HepG2 (cell line): Measurements from ENCODE around the gene ZNF687. TPM values are rescaled to one million over a fixed set of nuclear protein-coding genes. Genes with fewer than 3 reads are reported as not detected.
A peak's percentile ranks its signal among the peaks of the same experiment; 100 is the strongest.

Source experiments
- ATAC-seq: fragments of 200-7000 bp; cut with Tn5 transposase; 3 replicates; pipeline ENCODE4 v1.9.1; 2020; ENCODE audit warnings: mild to moderate bottlenecking, moderate library complexity
- BruUV-seq: library from RNA; stranded (reverse); fragments of 400-500 nt; replicated peaks from 2 replicates; lab custom pipeline; 2021; lab: Mats Ljungman, UMichigan
- CTCF ChIA-PET: fragments of 300-600 bp; formaldehyde crosslinking; extraction: SDS; loops from one replicate; lab custom pipeline; 2021; ENCODE audit warnings: low total read pairs, inconsistent platforms, low intra/inter-chr PET ratio; lab: Yijun Ruan, JAX
- POLR2A ChIA-PET: fragments of 350-600 bp; sonication (Branson Sonifier 250); formaldehyde crosslinking; loops from one replicate; lab custom pipeline; 2020; ENCODE audit warnings: antibody characterized with exemption, inconsistent platforms; lab: Yijun Ruan, JAX
- DNase-seq: peaks from one replicate; pipeline ENCODE4 v3.0.0-alpha.2; 2015; ENCODE audit warnings: low spot score
- FAIRE-seq: peaks from 3 replicates; lab custom pipeline; 2011; peaks lifted over from hg19 to GRCh38; lab: Jason Lieb, UNC
- H2AFZ ChIP-seq: one replicate; pipeline ENCODE4 v1.6.1; 2011; ENCODE audit warnings: low read length, inconsistent platforms
- H3K27ac ChIP-seq: fragments of 300-600 bp; 3 replicates; pipeline ENCODE4 v1.8.0; 2011; ENCODE audit warnings: mixed run types, mild to moderate bottlenecking, mixed read lengths, low read length, inconsistent platforms; ENCODE audit not compliant: insufficient read depth; ENCODE audit errors: extremely low read length
- H3K27me3 ChIP-seq, 2 experiments: fragments of 200-600 bp in 1 of 2; 2 replicates in 1 of 2; 3 replicates in 1 of 2; pipeline versions ENCODE4 v1.6.0 to v1.8.0; 2011; ENCODE audit warnings: low read length in 2 of 2, mild to moderate bottlenecking in 2 of 2, moderate library complexity in 2 of 2, inconsistent platforms in 1 of 2; ENCODE audit not compliant: insufficient read depth in 2 of 2, control insufficient read depth in 1 of 2
- H3K36me3 ChIP-seq, 2 experiments: fragments of 200-600 bp in 1 of 2; replicated peaks in 1 of 2; 2 replicates in 1 of 2; 3 replicates in 1 of 2; pipeline versions ENCODE4 v1.5.1 to v1.8.0; 2011; ENCODE audit warnings: low read length in 2 of 2, inconsistent platforms in 1 of 2; ENCODE audit not compliant: insufficient read depth in 2 of 2, control insufficient read depth in 1 of 2
- H3K4me1 ChIP-seq: 2 replicates; pipeline ENCODE4 v1.5.1; 2012; ENCODE audit warnings: low read length, inconsistent platforms; ENCODE audit not compliant: insufficient read depth
- H3K4me2 ChIP-seq: 2 replicates; pipeline ENCODE4 v1.6.0; 2011; ENCODE audit warnings: low read depth, low read length, inconsistent platforms
- H3K4me3 ChIP-seq, 3 experiments: fragments of 200-600 bp in 1 of 3; sonication (generic), shearing (Covaris generic) in 1 of 3; replicated peaks in 1 of 3; 2 replicates each; pipeline ENCODE4 v1.5.1; 2011 to 2016; ENCODE audit warnings: low read length in 3 of 3, inconsistent platforms in 2 of 3, low read depth in 2 of 3, mild to moderate bottlenecking in 2 of 3, control low read depth in 1 of 3, mixed read lengths in 1 of 3; ENCODE audit not compliant: insufficient read depth in 1 of 3
- H3K79me2 ChIP-seq: one replicate; pipeline ENCODE4 v1.6.1; 2011; ENCODE audit warnings: low read length, inconsistent platforms; ENCODE audit not compliant: insufficient read depth
- H3K9ac ChIP-seq: 2 replicates; pipeline ENCODE4 v1.6.0; 2011; ENCODE audit warnings: mild to moderate bottlenecking, low read depth, low read length, inconsistent platforms; ENCODE audit not compliant: insufficient read depth
- H3K9me3 ChIP-seq: 2 replicates; pipeline ENCODE4 v1.5.1; 2012; ENCODE audit warnings: mild to moderate bottlenecking, low read length
- H4K20me1 ChIP-seq: 2 replicates; pipeline ENCODE4 v1.6.0; 2011; ENCODE audit warnings: inconsistent platforms, mild to moderate bottlenecking, low read length, moderate library complexity; ENCODE audit not compliant: insufficient read depth
- FOXO1 ChIP-seq: sonication (generic); formaldehyde crosslinking; IDR thresholded peaks from 2 replicates; pipeline ENCODE4 v1.4.0; 2020; ENCODE audit warnings: missing genetic modification reagents
- JUN ChIP-seq: sonication (generic); formaldehyde crosslinking; IDR thresholded peaks from 2 replicates; pipeline ENCODE4 v1.4.0; 2020; ENCODE audit warnings: mild to moderate bottlenecking, missing genetic modification reagents
- LBX2 ChIP-seq: sonication (generic); formaldehyde crosslinking; IDR thresholded peaks from 2 replicates; pipeline ENCODE4 v1.5.0; 2020; ENCODE audit warnings: missing genetic modification reagents, mild to moderate bottlenecking, borderline replicate concordance
- MAFF ChIP-seq: IDR thresholded peaks from 2 replicates; pipeline ENCODE4 v1.6.1; 2011; ENCODE audit warnings: low read depth, low read length, improper control_type of control experiment
- MAFK ChIP-seq, 2 experiments: IDR thresholded peaks in 1 of 2; conservative IDR thresholded peaks in 1 of 2; 2 replicates each; pipeline ENCODE4 v1.6.1; 2011; ENCODE audit warnings: improper control_type of control experiment in 2 of 2, low read length in 2 of 2
- NCOA2 ChIP-seq: sonication (generic); formaldehyde crosslinking; IDR thresholded peaks from 2 replicates; pipeline ENCODE4 v1.8.0; 2022; ENCODE audit warnings: inconsistent platforms
- NONO ChIP-seq, 2 experiments: fragments of 450-650 bp in 1 of 2; sonication (generic) in 1 of 2; formaldehyde crosslinking in 1 of 2; IDR thresholded peaks in 1 of 2; conservative IDR thresholded peaks in 1 of 2; 2 replicates each; pipeline versions ENCODE4 v1.6.1 to v1.8.0; 2017 to 2022; ENCODE audit warnings: mild to moderate bottlenecking in 1 of 2, missing genetic modification reagents in 1 of 2, moderate library complexity in 1 of 2
- POLR2AphosphoS2 ChIP-seq: IDR thresholded peaks from 2 replicates; pipeline ENCODE4 v1.6.1; 2011; ENCODE audit warnings: low read depth, low read length, improper control_type of control experiment
- PRMT3 ChIP-seq: sonication (generic); formaldehyde crosslinking; IDR thresholded peaks from 2 replicates; pipeline ENCODE4 v1.8.1; 2022; ENCODE audit warnings: low read depth, mild to moderate bottlenecking, moderate library complexity, missing genetic modification reagents, borderline replicate concordance
- RCOR2 ChIP-seq: IDR thresholded peaks from 2 replicates; pipeline ENCODE4 v1.6.1; 2016; ENCODE audit warnings: missing biosample characterization, missing genetic modification reagents
- RFXANK ChIP-seq: IDR thresholded peaks from 2 replicates; pipeline ENCODE4 v1.6.1; 2016
- SNRNP70 ChIP-seq: fragments of 200-400 bp; formaldehyde crosslinking; IDR thresholded peaks from 2 replicates; pipeline ENCODE4 v1.6.1; 2017; ENCODE audit warnings: mild to moderate bottlenecking, low read depth, low read length, moderate library complexity
- ZHX1 ChIP-seq: sonication (generic); formaldehyde crosslinking; IDR thresholded peaks from 2 replicates; pipeline ENCODE4 v1.8.1; 2022; ENCODE audit warnings: low read depth, mild to moderate bottlenecking, missing genetic modification reagents
- ZKSCAN1 ChIP-seq: fragments of 150-350 bp; IDR thresholded peaks from 2 replicates; pipeline ENCODE4 v1.6.1; 2014; ENCODE audit warnings: low read length
- ZNF251 ChIP-seq: sonication (generic); formaldehyde crosslinking; IDR thresholded peaks from 2 replicates; pipeline ENCODE4 v1.9.0; 2021; ENCODE audit warnings: mild to moderate bottlenecking, missing genetic modification reagents
- ZNF33B ChIP-seq: sonication (generic); formaldehyde crosslinking; IDR thresholded peaks from 2 replicates; pipeline ENCODE4 v1.5.1; 2020; ENCODE audit warnings: mild to moderate bottlenecking, missing genetic modification reagents
- ZNF839 ChIP-seq: sonication (generic); formaldehyde crosslinking; IDR thresholded peaks from 2 replicates; pipeline ENCODE4 v1.4.0; 2020; ENCODE audit warnings: missing genetic modification reagents, mild to moderate bottlenecking, borderline replicate concordance
- WGBS: methylation state at CpG from one replicate; pipeline ENCODE4 v1.1.6; 2017; ENCODE audit warnings: low lambda C conversion rate; 5-methylcytosine and 5-hydroxymethylcytosine counted together
- in situ Hi-C: cut with HindIII; loops from 2 replicates; pipeline ENCODE4 v1.10.0; 2017; ENCODE audit warnings: low pct_unique_long_range_greater_than_20kb; ENCODE audit not compliant: extremely low pct_ligation_motif_present
- intact Hi-C: fragments of 100-400 bp; cut with micrococcal nuclease; formaldehyde crosslinking; loops from one replicate; pipeline ENCODE4 v1.10.0; 2022; ENCODE audit not compliant: unreplicated experiment
- polyA plus RNA-seq, 8 experiments: library from polyadenylated mRNA; depleted of rRNA in 3 of 8; stranded (reverse) in 7 of 8; unstranded in 1 of 8; fragments of >200 nt; fragmentation: Illumina TruSeq in 4 of 8; extraction: Trizol in 4 of 8; gene quantifications; 2 replicates each; pipeline versions ENCODE4 v1.2.1 to v1.2.3, GENCODE V29; 2011 to 2016; ENCODE audit warnings: low read depth in 4 of 8, missing spikeins in 1 of 8, mixed read lengths in 1 of 8; ENCODE audit not compliant: insufficient read depth in 1 of 8
- total RNA-seq, 5 experiments: library from RNA; depleted of rRNA; stranded (reverse); fragments of >200 nt; fragmentation: Illumina TruSeq; extraction: Trizol; gene quantifications; 2 replicates each; pipeline ENCODE4 v1.2.3, GENCODE V29; 2016; ENCODE audit warnings: low read depth in 1 of 5

The ZNF687 gene
- total and polyA plus RNA-seq, 2 of the 13 experiments (the other 11 are each of a cell fraction or from before 2014, with no cell fraction given), result 14.1 to 16.5 TPM

- Histone ChIP-seq H2AFZ (no peak overlapping the region), H3K4me3 (no peak overlapping the region), H3K4me1 (no peaks in the 10 kb centered on the region), H3K79me2 (no peaks in the 10 kb centered on the region), H3K27me3 (no peaks in the 10 kb centered on the region), H3K4me2 (no peak overlapping the region), H3K36me3 (peaks cover 27 to 91% of the 10 kb centered on the region in 2 experiments), H3K9ac (no peak overlapping the region), H3K27ac (no peak overlapping the region), H3K9me3 (no peaks in the 10 kb centered on the region), H4K20me1 (no peaks in the 10 kb centered on the region)
- CTCF ChIA-PET, result no interaction called here
- WGBS, result 82% methylated on average over 6 of the region's 6 CpGs
- intact Hi-C loops, result no loop called here
- in situ Hi-C loops, result no loop called here
- TF ChIP-seq FOXO1 (no peak), ZNF839 (no peak), RFXANK (CRISPR knock-in tag) (no peak), RCOR2 (no peak), LBX2 (CRISPR knock-in tag) (no peak), JUN (CRISPR knock-in tag) (no peak), PRMT3 (no peak), NONO (IDR thresholded peaks at IDR 0.05) (no peak), NONO (CRISPR knock-in tag; conservative IDR thresholded peaks at IDR 0.05) (no peak)
- DNase-seq (no peak), ATAC-seq (no peak; the same call in 2 of the 3 replicates), FAIRE-seq (no peak)
- POLR2A ChIA-PET, result no interaction called here
- BruUV-seq, result no TSS peak
Observed at GRCh38 chr1:151235235-151235634, 46.9 kb upstream of the ZNF687 start.

- H3K4me2 ChIP-seq, result no peak overlapping the region
- in situ Hi-C loops, result no loop called here
- H2AFZ ChIP-seq, result no peak overlapping the region
- peaks cover 32 to 89% of the 10 kb centered on the region in 2 experiments for H3K36me3 ChIP-seq
- 97% methylated on average over 4 of the region's 4 CpGs for WGBS
- no peak overlapping the region for H3K27ac ChIP-seq
- BruUV-seq, result no TSS peak
- FAIRE-seq (no peak), DNase-seq (no peak), ATAC-seq (no peak)
- no peak overlapping the region for H3K9ac ChIP-seq
- ChIA-PET POLR2A (no interaction called here), CTCF (no interaction called here)
- no peaks in the 10 kb centered on the region for H3K4me1 ChIP-seq
- no peaks in the 10 kb centered on the region for H3K27me3 ChIP-seq
- no peaks in the 10 kb centered on the region for H3K9me3 ChIP-seq
- H3K4me3 ChIP-seq, result no peak overlapping the region
- intact Hi-C loops, result no loop called here
- no peaks in the 10 kb centered on the region for H4K20me1 ChIP-seq
- H3K79me2 ChIP-seq, result no peaks in the 10 kb centered on the region
- no peak for TF ChIP-seq SNRNP70
- TF ChIP-seq ZHX1 (CRISPR knock-in tag), result no peak
- peak; percentile 72 to 85 for TF ChIP-seq MAFK (conservative IDR thresholded peaks at IDR 0.05 in 1 of 2, IDR thresholded peaks at IDR 0.05 in 1 of 2; ENCODE audit: low read length in 2 of 2)
- TF ChIP-seq ZKSCAN1, result no peak
- TF ChIP-seq ZNF251 (CRISPR knock-in tag), result no peak
- TF ChIP-seq POLR2AphosphoS2, result no peak
- peak; percentile 76 for TF ChIP-seq MAFF
- no peak for TF ChIP-seq ZNF33B (CRISPR knock-in tag)
- TF ChIP-seq NCOA2, result no peak
Observed at GRCh38 chr1:151237678-151238466, 44.2 kb upstream of the ZNF687 start.
